ENCODE data around the gene SLC5A1. TPM values are rescaled to one million over a fixed set of nuclear protein-coding genes. Genes with fewer than 3 reads are reported as not detected.

The SLC5A1 gene
- polyA plus RNA-seq, 1 donor from 2014 or later, result not detected

DNA sequence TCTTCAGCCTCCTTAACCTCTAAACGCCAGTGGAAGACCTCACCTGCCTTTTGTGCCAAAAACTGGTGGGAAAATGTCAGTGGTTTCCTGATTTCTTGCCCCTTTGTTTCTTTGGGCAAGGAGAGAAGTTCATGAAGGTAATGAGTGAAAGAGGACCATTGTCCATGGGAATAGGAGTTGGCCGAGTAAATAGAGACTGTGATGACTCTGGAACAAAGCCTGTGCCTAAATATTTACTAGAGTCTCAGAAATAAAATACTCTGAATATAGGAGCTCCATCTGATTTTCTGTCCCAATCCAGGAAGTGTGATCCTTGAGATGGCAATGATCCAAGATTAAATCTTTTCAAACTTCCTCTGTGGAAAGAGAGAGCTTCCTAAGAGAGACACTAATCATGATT lies 12.0 kb downstream of the SLC5A1 start:
- no peak for TF ChIP-seq SMC3 (conservative IDR thresholded peaks at IDR 0.05; ENCODE audit: poor library complexity)
- TF ChIP-seq EZH2 (IDR thresholded peaks at IDR 0.05; ENCODE audit: borderline replicate concordance, insufficient read depth, low read length, poor library complexity, severe bottlenecking), result no peak
- TF ChIP-seq POLR2AphosphoS5 (IDR thresholded peaks at IDR 0.05), result no peak
- no peak for TF ChIP-seq RAD21 (conservative IDR thresholded peaks at IDR 0.05)
- TF ChIP-seq TAF1 (IDR thresholded peaks at IDR 0.05; ENCODE audit: low read depth), result no peak
- TF ChIP-seq MXI1 (conservative IDR thresholded peaks at IDR 0.05; ENCODE audit: poor library complexity, severe bottlenecking), result no peak
- Histone ChIP-seq H4K20me1 (ENCODE audit: insufficient read depth) (no peaks in the 10 kb centered on the region), H3K9me2 (ENCODE audit: insufficient read depth, low read length) (no peaks in the 10 kb centered on the region), H3K79me2 (replicated peaks; ENCODE audit: insufficient read depth, low read length) (no peaks in the 10 kb centered on the region), H3K4me3 (ENCODE audit: low read length) (no peak overlapping the region), H3K4me2 (ENCODE audit: low read length) (no peak overlapping the region), H2AFZ (ENCODE audit: low read depth, low read length) (no peak overlapping the region), H3K27me3 (ENCODE audit: insufficient read depth, low read depth, low read length) (no peaks in the 10 kb centered on the region), H3K27ac (ENCODE audit: low read length) (no peak overlapping the region), H3K9ac (ENCODE audit: low read length) (no peak overlapping the region), H3K36me3 (ENCODE audit: insufficient read depth, low read length) (no peaks in the 10 kb centered on the region), H3K9me3 (ENCODE audit: low read length) (no peaks in the 10 kb centered on the region), H3F3A (ENCODE audit: insufficient read depth, low read length, poor library complexity, severe bottlenecking) (no peaks in the 10 kb centered on the region)

- no peak overlapping the region for H3K27ac ChIP-seq (ENCODE audit: low read length)
- H3K9me3 ChIP-seq (ENCODE audit: low read length), result no peaks in the 10 kb centered on the region
- no peak overlapping the region for H3K4me2 ChIP-seq (ENCODE audit: low read length)
- no peak overlapping the region for H3K4me3 ChIP-seq (ENCODE audit: low read length)
- no peaks in the 10 kb centered on the region for H3K79me2 ChIP-seq (replicated peaks; ENCODE audit: insufficient read depth, low read length)
- H3F3A ChIP-seq (ENCODE audit: insufficient read depth, low read length, poor library complexity, severe bottlenecking), result no peaks in the 10 kb centered on the region
- no peaks in the 10 kb centered on the region for H3K9me2 ChIP-seq (ENCODE audit: insufficient read depth, low read length)
- no peaks in the 10 kb centered on the region for H4K20me1 ChIP-seq (ENCODE audit: insufficient read depth)
- no peak overlapping the region for H2AFZ ChIP-seq (ENCODE audit: low read depth, low read length)
- no peak overlapping the region for H3K9ac ChIP-seq (ENCODE audit: low read length)
- H3K27me3 ChIP-seq (ENCODE audit: insufficient read depth, low read depth, low read length), result no peaks in the 10 kb centered on the region
- H3K36me3 ChIP-seq (ENCODE audit: insufficient read depth, low read length), result no peaks in the 10 kb centered on the region
- TF ChIP-seq SMC3 (conservative IDR thresholded peaks at IDR 0.05; ENCODE audit: poor library complexity), result no peak
- TF ChIP-seq POLR2AphosphoS5 (IDR thresholded peaks at IDR 0.05), result no peak
Measured at GRCh38 chr22:32058656-32059260, 15.7 kb downstream of the SLC5A1 start.

DNA sequence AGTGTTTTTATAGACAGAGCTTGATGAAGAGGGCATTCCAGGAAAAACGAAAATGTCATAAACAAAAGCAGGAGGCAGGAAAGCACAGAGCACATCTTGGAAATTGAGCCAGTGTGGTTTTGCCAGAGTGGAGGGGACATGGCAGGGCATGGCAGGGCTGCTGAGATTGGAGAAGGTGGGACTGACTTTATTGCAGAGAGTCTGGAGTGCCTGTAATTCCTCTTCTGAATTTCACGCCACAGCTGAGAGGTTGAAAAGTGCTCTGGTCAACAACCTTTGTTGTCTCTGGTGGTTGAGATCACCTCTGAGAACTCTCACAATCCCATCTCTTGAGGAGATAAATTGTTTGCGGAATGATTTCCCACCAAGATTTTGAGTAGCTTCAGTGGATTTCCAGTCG lies 16.4 kb downstream of the SLC5A1 start:
- H3K9ac ChIP-seq (ENCODE audit: low read length), result no peak overlapping the region
- no peak overlapping the region for H3K4me3 ChIP-seq (ENCODE audit: low read length)
- no peaks in the 10 kb centered on the region for H3K27me3 ChIP-seq (ENCODE audit: insufficient read depth, low read depth, low read length)
- no peaks in the 10 kb centered on the region for H3K79me2 ChIP-seq (replicated peaks; ENCODE audit: insufficient read depth, low read length)
- no peak overlapping the region for H3K4me2 ChIP-seq (ENCODE audit: low read length)
- H2AFZ ChIP-seq (ENCODE audit: low read depth, low read length), result no peak overlapping the region
- no peaks in the 10 kb centered on the region for H3K9me2 ChIP-seq (ENCODE audit: insufficient read depth, low read length)
- TF ChIP-seq RAD21 (conservative IDR thresholded peaks at IDR 0.05), result no peak
- TF ChIP-seq EP300 (conservative IDR thresholded peaks at IDR 0.05; ENCODE audit: poor library complexity, severe bottlenecking), result no peak
- TF ChIP-seq SMC3 (conservative IDR thresholded peaks at IDR 0.05; ENCODE audit: poor library complexity), result no peak
- TF ChIP-seq EZH2 (IDR thresholded peaks at IDR 0.05; ENCODE audit: borderline replicate concordance, insufficient read depth, low read length, poor library complexity, severe bottlenecking), result no peak
- no peak for TF ChIP-seq TAF1 (IDR thresholded peaks at IDR 0.05; ENCODE audit: low read depth)
- no peak for TF ChIP-seq MXI1 (conservative IDR thresholded peaks at IDR 0.05; ENCODE audit: poor library complexity, severe bottlenecking)
- TF ChIP-seq POLR2AphosphoS5 (IDR thresholded peaks at IDR 0.05), result no peak
- no peak for TF ChIP-seq CTCF (IDR thresholded peaks at IDR 0.05; ENCODE audit: poor library complexity, severe bottlenecking)
- TF ChIP-seq REST (IDR thresholded peaks at IDR 0.05; ENCODE audit: borderline replicate concordance), result no peak
- H3K36me3 ChIP-seq (ENCODE audit: insufficient read depth, low read length), result no peaks in the 10 kb centered on the region
- H3K9me3 ChIP-seq (ENCODE audit: low read length), result no peaks in the 10 kb centered on the region
- H4K20me1 ChIP-seq (ENCODE audit: insufficient read depth), result no peaks in the 10 kb centered on the region
- no peak overlapping the region for H3K27ac ChIP-seq (ENCODE audit: low read length)
- no peaks in the 10 kb centered on the region for H3F3A ChIP-seq (ENCODE audit: insufficient read depth, low read length, poor library complexity, severe bottlenecking)

Measured in neural cell (in vitro differentiated cells).